B cell (primary cell): ENCODE measurements around the gene HCN2. TPM values are rescaled to one million over a fixed set of nuclear protein-coding genes. Genes with fewer than 3 reads are reported as not detected.

ENCODE experiments used
- ATAC-seq: fragments of 200-7000 bp; cut with Tn5 transposase; one replicate; pipeline ENCODE4 v1.10.0; 2021; ENCODE audit warnings: low read depth, mild to moderate bottlenecking, moderate number of reproducible peaks, moderate library complexity
- CTCF ChIA-PET: fragments of 350-600 bp; sonication (Branson Sonifier 250); formaldehyde crosslinking; loops from one replicate; lab custom pipeline; 2021; ENCODE audit warnings: antibody characterized with exemption, inconsistent platforms; lab: Charles Lee
- POLR2A ChIA-PET: fragments of 350-600 bp; sonication (Branson Sonifier 250); formaldehyde crosslinking; loops from one replicate; lab custom pipeline; 2021; ENCODE audit warnings: antibody characterized with exemption; lab: Charles Lee
- DNase-seq: peaks from one replicate; pipeline ENCODE4 v3.0.0; 2013
- H2AFZ ChIP-seq: 2 replicates; pipeline ENCODE4 v1.6.1; 2012; ENCODE audit warnings: mild to moderate bottlenecking, low read depth, low read length; ENCODE audit not compliant: insufficient read depth, poor library complexity, severe bottlenecking
- H3K27ac ChIP-seq, 2 donors: 1 replicate in 1 of 2; 2 replicates in 1 of 2; pipeline ENCODE4 v1.5.1; 2012 to 2013; ENCODE audit warnings: low read length in 2 of 2, mild to moderate bottlenecking in 2 of 2, moderate library complexity in 1 of 2
- H3K27me3 ChIP-seq, 4 experiments: fragments of 200-600 bp in 1 of 4; sonication (generic) in 1 of 4; replicated peaks in 1 of 4; 1 replicate in 2 of 4; 2 replicates in 2 of 4; pipeline versions ENCODE4 v1.6.1 to v1.7.0; 2013 to 2016; ENCODE audit warnings: low read length in 3 of 4, mild to moderate bottlenecking in 2 of 4, mixed read lengths in 1 of 4, moderate library complexity in 1 of 4; ENCODE audit not compliant: insufficient read depth in 4 of 4, control insufficient read depth in 3 of 4; ENCODE audit errors: control extremely low read depth in 1 of 4
- H3K36me3 ChIP-seq, 2 experiments: replicated peaks in 1 of 2; 1 replicate in 1 of 2; 2 replicates in 1 of 2; pipeline versions ENCODE4 v1.6.1 to v1.7.1; 2013; ENCODE audit warnings: low read length in 1 of 2; ENCODE audit not compliant: insufficient read depth in 2 of 2, control insufficient read depth in 1 of 2; ENCODE audit errors: control extremely low read depth in 1 of 2, extremely low read depth in 1 of 2
- H3K4me1 ChIP-seq, 2 donors: fragments of 200-600 bp in 1 of 2; sonication (generic) in 1 of 2; 1 replicate in 1 of 2; 2 replicates in 1 of 2; pipeline versions ENCODE4 v1.5.1 to v1.6.1; 2013 to 2017; ENCODE audit warnings: low read length in 2 of 2; ENCODE audit not compliant: control insufficient read depth in 2 of 2, insufficient read depth in 2 of 2
- H3K4me2 ChIP-seq: replicated peaks from 2 replicates; pipeline ENCODE3; 2012; ENCODE audit warnings: mild to moderate bottlenecking, low read depth, low read length; ENCODE audit not compliant: poor library complexity, severe bottlenecking
- H3K4me3 ChIP-seq, 5 experiments: fragments of 200-600 bp in 1 of 5; sonication (generic) in 1 of 5; 1 replicate in 3 of 5; 2 replicates in 2 of 5; pipeline versions ENCODE4 v1.5.1 to v1.7.0; 2011 to 2016; ENCODE audit warnings: low read length in 4 of 5, mild to moderate bottlenecking in 4 of 5, low read depth in 2 of 5, control low read depth in 1 of 5, moderate library complexity in 1 of 5; ENCODE audit not compliant: insufficient read depth in 1 of 5; ENCODE audit errors: control extremely low read depth in 1 of 5, extremely low read depth in 1 of 5
- H3K79me2 ChIP-seq: fragments of 200-600 bp; sonication (generic); one replicate; pipeline ENCODE4 v1.6.0; 2016; ENCODE audit warnings: low read length; ENCODE audit not compliant: control insufficient read depth, insufficient read depth
- H3K9ac ChIP-seq: fragments of 200-600 bp; sonication (generic); 2 replicates; pipeline ENCODE4 v1.6.1; 2017; ENCODE audit warnings: mild to moderate bottlenecking, low read length, moderate library complexity
- H3K9me3 ChIP-seq, 3 donors: one replicate each; pipeline versions ENCODE4 v1.6.1 to v1.7.1; 2013; ENCODE audit warnings: low read length in 2 of 3; ENCODE audit not compliant: control insufficient read depth in 2 of 3, insufficient read depth in 1 of 3; ENCODE audit errors: control extremely low read depth in 1 of 3
- H4K20me1 ChIP-seq: 2 replicates; pipeline ENCODE4 v1.6.0; 2012; ENCODE audit warnings: mild to moderate bottlenecking, low read length; ENCODE audit not compliant: insufficient read depth, control insufficient read depth, poor library complexity, severe bottlenecking
- H3K27ac Mint-ChIP-seq: one replicate; pipeline ENCODE4 v1.8.0; 2021; ENCODE audit warnings: mixed read lengths
- H3K27me3 Mint-ChIP-seq: one replicate; pipeline ENCODE4 v1.8.0; 2021; ENCODE audit warnings: mixed read lengths
- H3K4me1 Mint-ChIP-seq: one replicate; pipeline ENCODE4 v1.8.0; 2021; ENCODE audit warnings: mixed read lengths
- H3K4me3 Mint-ChIP-seq: one replicate; pipeline ENCODE4 v1.8.0; 2021; ENCODE audit warnings: mixed read lengths
- H3K9me3 Mint-ChIP-seq: one replicate; pipeline ENCODE4 v1.8.0; 2022; ENCODE audit warnings: mixed read lengths; ENCODE audit not compliant: insufficient read depth
- EZH2 ChIP-seq: IDR thresholded peaks from 2 replicates; pipeline ENCODE4 v1.6.1; 2012; ENCODE audit warnings: borderline replicate concordance, low read depth, mild to moderate bottlenecking, moderate library complexity, low read length; ENCODE audit not compliant: insufficient read depth, poor library complexity, severe bottlenecking
- WGBS: methylation state at CpG from one replicate; pipeline ENCODE4 v1.1.5; 2013; ENCODE audit warnings: missing lambda C conversion rate; ENCODE audit not compliant: insufficient coverage; 5-methylcytosine and 5-hydroxymethylcytosine counted together
- intact Hi-C: fragments of 100-400 bp; cut with micrococcal nuclease; formaldehyde crosslinking; loops from one replicate; pipeline ENCODE4 v1.10.0; 2022
- polyA plus RNA-seq: library from polyadenylated mRNA; depleted of rRNA; stranded (reverse); fragments of >200 nt; gene quantifications from 2 replicates; pipeline ENCODE4 v1.2.3, GENCODE V29; 2012
- total RNA-seq, 2 donors: library from RNA; stranded (reverse); fragments of 120-200 nt in 1 of 2; gene quantifications; 1 replicate in 1 of 2; 2 replicates in 1 of 2; pipeline versions ENCODE4 v1.2.3 to v1.2.4, GENCODE V29; 2013 to 2022
- TF ChIP-seq, protein P1 (sequence below): fragments of 200-600 bp; IDR thresholded peaks from one replicate; pipeline ENCODE4 v1.8.0; 2022; ENCODE audit warnings: antibody characterized with exemption, mild to moderate bottlenecking

HCN2 gene
- total and polyA plus RNA-seq, 2 donors (not counting 1 experiment from before 2014, with no cell fraction given) = 0.27 to 0.57 TPM

- H3K9ac ChIP-seq = no peak overlapping the region
- no peak for ATAC-seq
- H2AFZ ChIP-seq = no peak overlapping the region
- H3K4me2 ChIP-seq = no peak overlapping the region
- DNase-seq = no peak
- Mint-ChIP-seq H3K27me3 (no peaks in the 10 kb centered on the region), H3K9me3 (no peaks in the 10 kb centered on the region), H3K4me1 (peaks cover 11% of the 10 kb centered on the region), H3K4me3 (no peak overlapping the region), H3K27ac (no peak overlapping the region)
- ChIA-PET CTCF (no interaction called here), POLR2A (no interaction called here)
- H3K4me1 ChIP-seq = peaks cover 11 to 30% of the 10 kb centered on the region in 2 donors
- H3K9me3 ChIP-seq = peaks cover 0 to 5% (median 0%) of the 10 kb centered on the region in 3 donors
- peaks cover 0 to 2% (median 0%) of the 10 kb centered on the region in 4 experiments for H3K27me3 ChIP-seq
- TF ChIP-seq EZH2 = no peak
- TF ChIP-seq, protein P1, sequence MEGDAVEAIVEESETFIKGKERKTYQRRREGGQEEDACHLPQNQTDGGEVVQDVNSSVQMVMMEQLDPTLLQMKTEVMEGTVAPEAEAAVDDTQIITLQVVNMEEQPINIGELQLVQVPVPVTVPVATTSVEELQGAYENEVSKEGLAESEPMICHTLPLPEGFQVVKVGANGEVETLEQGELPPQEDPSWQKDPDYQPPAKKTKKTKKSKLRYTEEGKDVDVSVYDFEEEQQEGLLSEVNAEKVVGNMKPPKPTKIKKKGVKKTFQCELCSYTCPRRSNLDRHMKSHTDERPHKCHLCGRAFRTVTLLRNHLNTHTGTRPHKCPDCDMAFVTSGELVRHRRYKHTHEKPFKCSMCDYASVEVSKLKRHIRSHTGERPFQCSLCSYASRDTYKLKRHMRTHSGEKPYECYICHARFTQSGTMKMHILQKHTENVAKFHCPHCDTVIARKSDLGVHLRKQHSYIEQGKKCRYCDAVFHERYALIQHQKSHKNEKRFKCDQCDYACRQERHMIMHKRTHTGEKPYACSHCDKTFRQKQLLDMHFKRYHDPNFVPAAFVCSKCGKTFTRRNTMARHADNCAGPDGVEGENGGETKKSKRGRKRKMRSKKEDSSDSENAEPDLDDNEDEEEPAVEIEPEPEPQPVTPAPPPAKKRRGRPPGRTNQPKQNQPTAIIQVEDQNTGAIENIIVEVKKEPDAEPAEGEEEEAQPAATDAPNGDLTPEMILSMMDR = no peak
- no peaks in the 10 kb centered on the region for H3K79me2 ChIP-seq
- WGBS = 90% methylated on average over 26 of the region's 30 CpGs
- no peaks in the 10 kb centered on the region for H3K36me3 ChIP-seq
- H3K4me3 ChIP-seq = no peak overlapping the region
- intact Hi-C loops = no loop called here
- no peaks in the 10 kb centered on the region for H4K20me1 ChIP-seq
- no peak overlapping the region for H3K27ac ChIP-seq
These were observed 18.7 kb downstream of the HCN2 start for GRCh38 chr19:608155-609003.

GRCh38 chr19:609004-609346, 19.3 kb downstream of the HCN2 start:
- Histone ChIP-seq H3K4me2 (no peak overlapping the region), H3K4me1 (peaks cover 11 to 30% of the 10 kb centered on the region in 2 donors), H3K36me3 (no peaks in the 10 kb centered on the region), H2AFZ (no peak overlapping the region), H4K20me1 (no peaks in the 10 kb centered on the region), H3K27me3 (peaks cover 0 to 2% (median 0%) of the 10 kb centered on the region in 4 experiments), H3K4me3 (no peak overlapping the region), H3K9me3 (peaks cover 0 to 5% (median 0%) of the 10 kb centered on the region in 3 donors), H3K79me2 (no peaks in the 10 kb centered on the region), H3K27ac (no peak overlapping the region), H3K9ac (no peak overlapping the region)
- H3K4me1 Mint-ChIP-seq = peaks cover 11% of the 10 kb centered on the region
- no peak for DNase-seq
- WGBS = 85% methylated on average over 22 of the region's 22 CpGs
- TF ChIP-seq, protein P1 = no peak
- no peak for TF ChIP-seq EZH2
- no peaks in the 10 kb centered on the region for H3K9me3 Mint-ChIP-seq
- ChIA-PET CTCF (no interaction called here), POLR2A (no interaction called here)
- no peaks in the 10 kb centered on the region for H3K27me3 Mint-ChIP-seq
- H3K27ac Mint-ChIP-seq = no peak overlapping the region
- H3K4me3 Mint-ChIP-seq = no peak overlapping the region
- no peak for ATAC-seq
- intact Hi-C loops = no loop called here
